Spleen (tissue), 7 donors: ENCODE data around the gene ATP10A.

Experiments
- CTCF ChIP-seq, 11 experiments: fragments of 200-600 bp in 7 of 11; fragments of 450-650 bp in 4 of 11; sonication (generic) in 4 of 11; IDR thresholded peaks in 8 of 11; conservative IDR thresholded peaks in 3 of 11; 1 replicate in 7 of 11; 2 replicates in 4 of 11; pipeline versions ENCODE4 v1.4.0 to v1.8.0; 2016 to 2021; ENCODE audit warnings: antibody characterized with exemption in 11 of 11, inconsistent platforms in 4 of 11, mild to moderate bottlenecking in 1 of 11
- POLR2A ChIP-seq, 3 donors: fragments of 450-650 bp; IDR thresholded peaks; one replicate each; pipeline ENCODE4 v1.5.1; 2017; ENCODE audit warnings: antibody characterized with exemption in 3 of 3, mild to moderate bottlenecking in 1 of 3
- POLR2AphosphoS5 ChIP-seq, 3 donors: sonication (generic); formaldehyde crosslinking; IDR thresholded peaks; one replicate each; pipeline ENCODE4 v1.5.1; 2017; ENCODE audit warnings: antibody characterized with exemption in 3 of 3
- donor health status: DM: no; HTN: no; CAD: no; lungs with moderate emphysema.
- donor health status: DM: no; HTN: no; CAD: no.
- donor health status: DM: no; HTN: no; CAD: no.

GRCh38 chr15:25643120-25643519, 220.0 kb downstream of the ATP10A start:
- TF ChIP-seq CTCF (IDR thresholded peaks at IDR 0.05 in 8 of 11, conservative IDR thresholded peaks at IDR 0.05 in 3 of 11) (no peak), POLR2A (IDR thresholded peaks at IDR 0.05) (no peak), POLR2AphosphoS5 (IDR thresholded peaks at IDR 0.05) (no peak)
